ENCODE results near the gene ANKS1B.
A peak's percentile ranks its signal among the peaks of the same experiment; 100 is the strongest.
"Not testable (repeated sequence)": the region's sequence is repeated elsewhere in the genome, so short reads cannot be mapped to it uniquely, and the experiment has no call there.

The ANKS1B gene

DNA sequence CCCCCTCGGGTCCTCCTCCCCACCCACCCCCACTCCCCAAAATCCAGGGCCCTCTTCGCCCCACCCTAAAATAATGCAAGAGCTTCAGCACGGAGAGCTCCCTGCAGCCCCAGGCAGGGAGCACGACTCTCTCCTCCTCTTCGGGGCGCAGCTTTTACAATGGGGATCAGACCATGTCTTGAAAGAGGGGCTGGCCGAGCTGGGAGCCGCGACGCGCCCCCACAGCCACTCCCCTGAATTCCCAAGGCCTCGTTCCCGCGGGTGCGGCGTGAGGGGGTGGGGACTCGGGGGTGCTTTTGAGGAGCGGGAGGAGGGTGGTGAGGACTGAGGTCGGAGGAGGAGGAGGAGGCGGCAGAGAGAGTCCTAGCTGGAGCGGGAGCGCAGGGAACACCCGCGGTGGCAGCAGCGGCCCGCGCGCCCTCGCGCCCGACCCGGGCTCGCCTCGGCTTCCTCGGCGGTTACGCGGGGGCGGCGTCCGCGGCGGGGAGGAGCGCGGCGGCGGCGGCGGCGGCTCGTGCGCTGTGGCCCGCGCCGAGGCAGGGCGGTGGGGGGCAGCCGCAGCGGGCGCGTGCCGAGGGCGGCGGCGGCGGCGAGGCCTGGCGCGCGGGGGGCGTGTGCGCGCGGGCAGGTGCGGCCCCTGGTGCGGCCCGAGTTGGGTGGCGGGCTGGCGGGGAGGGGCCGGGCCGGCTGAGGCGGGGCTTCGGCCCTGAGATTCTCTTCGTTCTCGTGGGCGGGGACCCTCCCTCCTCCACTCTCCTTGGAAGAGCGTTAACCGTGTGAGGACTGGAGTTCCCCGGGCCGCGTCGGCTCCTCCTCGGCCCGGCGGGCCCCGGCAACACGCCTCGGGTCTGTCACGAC, at the start of gene ANKS1B:
ANKS1B (minus strand) TSS at position 666 of the 858 bp plus-strand sequence. CDS start 699 bp downstream, outside the sequence.
- no peak for DNase-seq

DNA sequence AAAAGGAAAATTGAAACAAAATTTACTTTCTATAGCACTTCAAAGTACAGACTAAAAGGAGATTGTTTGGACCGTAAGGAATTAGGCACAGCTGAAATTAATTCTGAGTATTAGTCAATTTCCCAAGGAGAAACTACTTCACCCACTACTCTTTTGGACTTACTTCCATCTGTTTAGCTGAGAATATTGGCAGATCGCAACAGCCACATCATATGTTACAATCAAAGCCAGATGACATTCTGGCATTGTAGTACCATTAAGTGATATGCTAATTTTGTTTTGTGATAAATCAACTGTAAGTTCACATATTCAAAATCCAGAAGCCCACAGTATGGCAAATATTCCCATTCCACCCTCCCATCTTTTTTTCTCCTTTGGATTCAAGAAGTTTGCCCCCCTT, 47.1 kb upstream of the ANKS1B start:
- no peak for DNase-seq

DNA sequence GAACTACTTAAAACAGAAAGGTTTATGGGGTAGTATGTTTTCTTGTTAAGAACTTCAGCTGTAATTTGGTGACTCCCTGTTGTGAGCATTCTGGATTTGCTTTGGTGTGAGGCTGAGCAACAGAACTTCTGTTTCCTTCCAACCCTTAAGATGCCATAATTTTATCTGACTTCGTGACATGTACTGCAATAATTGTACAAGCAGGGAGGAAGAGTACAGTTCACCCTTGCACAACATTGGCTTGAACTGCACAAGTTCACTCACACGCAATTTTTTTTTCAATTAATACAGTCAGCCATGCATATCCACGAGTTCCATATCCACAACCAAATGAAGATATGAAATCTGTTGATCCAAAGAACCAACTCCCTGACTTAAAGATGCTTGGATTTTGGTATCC, 42.9 kb upstream of the ANKS1B start:
- DNase-seq: no peak

DNA sequence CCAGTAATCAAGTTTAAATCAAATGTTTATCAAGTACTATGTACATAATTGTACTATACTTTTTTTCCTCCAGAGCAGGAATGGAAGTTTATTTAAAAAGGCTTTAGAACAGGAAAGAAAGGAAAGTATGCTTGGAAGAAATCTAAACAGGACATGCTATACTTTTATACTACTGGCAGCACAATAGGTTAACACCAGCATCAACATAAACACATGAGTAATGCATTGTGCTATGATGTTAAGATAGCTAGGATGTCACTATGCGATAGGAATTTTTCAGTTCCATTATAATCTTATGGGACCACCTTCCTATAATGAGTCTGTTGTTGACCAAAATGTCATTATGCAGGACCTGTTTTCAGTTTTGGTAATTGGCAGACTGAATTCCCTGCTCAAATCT, 41.5 kb upstream of the ANKS1B start:
- DNase-seq: no peak

DNA sequence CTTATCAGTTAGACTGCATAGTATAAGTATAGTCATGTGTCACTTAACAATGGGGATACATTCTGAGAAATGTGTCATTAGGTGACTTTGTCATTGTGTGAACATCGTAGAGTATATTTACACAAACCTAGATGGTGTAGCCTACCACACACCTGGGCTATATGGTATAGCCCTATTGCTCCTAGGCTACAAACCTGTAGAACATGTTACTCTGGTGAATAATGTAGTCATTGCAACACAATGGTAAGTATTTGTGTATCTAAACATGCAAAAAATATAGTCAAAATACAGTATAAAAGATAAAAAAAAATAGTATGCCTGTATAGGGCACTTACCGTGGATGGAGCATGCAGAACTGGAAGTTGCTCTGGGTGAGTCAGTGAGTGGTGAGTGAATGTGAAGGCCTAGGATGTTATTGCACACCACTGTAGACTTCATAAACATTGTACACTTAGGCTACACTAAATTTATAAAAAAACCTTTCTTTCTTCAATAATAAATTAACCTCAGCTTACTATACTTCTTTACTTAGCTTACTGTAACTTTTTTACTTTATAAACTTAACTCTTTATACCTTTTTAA, 40.3 kb upstream of the ANKS1B start:
- no peak for DNase-seq

DNA sequence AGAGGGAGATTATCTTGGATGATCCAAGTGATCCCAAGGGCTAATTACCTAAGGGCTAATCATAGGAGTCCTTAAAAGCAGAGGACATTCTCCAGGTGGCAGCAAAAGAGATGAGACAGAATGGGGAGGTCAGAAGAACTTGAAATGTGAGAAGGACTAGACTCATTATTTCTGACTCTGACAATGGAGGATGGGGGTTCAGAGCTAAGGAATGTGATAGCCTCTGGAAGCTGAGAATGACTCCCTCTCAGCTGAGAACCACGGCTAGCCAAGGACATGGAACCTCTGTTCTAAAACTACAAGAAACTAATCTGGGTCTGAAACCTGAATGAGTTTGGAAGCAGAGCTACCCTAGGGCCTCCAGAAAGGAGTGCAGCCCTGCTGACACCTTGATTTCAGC, 35.6 kb upstream of the ANKS1B start:
- DNase-seq: no peak

DNA sequence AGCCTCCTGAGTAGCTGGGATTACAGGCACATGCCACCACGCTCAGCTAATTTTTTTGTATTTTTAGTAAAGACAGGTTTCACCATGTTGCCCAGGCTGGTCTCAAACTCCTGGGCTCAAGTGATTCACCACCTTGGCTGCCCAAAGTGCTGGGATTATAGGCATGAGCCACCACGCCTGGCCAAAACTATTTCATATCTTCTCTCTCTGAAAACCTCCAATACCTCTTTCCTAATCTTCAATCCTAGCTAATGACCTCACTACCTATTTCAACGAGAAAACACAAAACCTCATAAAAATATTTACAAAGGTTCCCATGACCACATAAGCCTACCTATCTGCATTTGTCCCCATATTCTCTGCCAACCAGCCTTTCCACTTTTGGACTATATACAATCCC, 32.3 kb upstream of the ANKS1B start:
- no peak for DNase-seq

DNA sequence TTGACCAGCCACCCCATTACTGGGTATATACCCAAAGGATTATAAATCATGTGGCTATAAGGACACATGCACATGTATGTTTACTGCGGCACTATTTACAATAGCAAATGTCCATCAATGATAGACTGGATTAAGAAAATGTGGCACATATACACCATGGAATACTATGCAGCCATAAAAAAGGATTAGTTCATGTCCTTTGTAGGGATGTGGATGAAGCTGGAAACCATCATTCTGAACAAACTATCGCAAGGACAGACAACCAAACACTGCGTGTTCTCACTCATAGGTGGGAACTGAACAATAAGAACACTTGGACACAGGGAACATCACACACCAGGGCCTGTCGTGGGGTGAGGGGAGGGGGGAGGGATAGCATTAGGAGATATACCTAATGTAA, 31.6 kb upstream of the ANKS1B start:
- not testable (repeated sequence) for DNase-seq

DNA sequence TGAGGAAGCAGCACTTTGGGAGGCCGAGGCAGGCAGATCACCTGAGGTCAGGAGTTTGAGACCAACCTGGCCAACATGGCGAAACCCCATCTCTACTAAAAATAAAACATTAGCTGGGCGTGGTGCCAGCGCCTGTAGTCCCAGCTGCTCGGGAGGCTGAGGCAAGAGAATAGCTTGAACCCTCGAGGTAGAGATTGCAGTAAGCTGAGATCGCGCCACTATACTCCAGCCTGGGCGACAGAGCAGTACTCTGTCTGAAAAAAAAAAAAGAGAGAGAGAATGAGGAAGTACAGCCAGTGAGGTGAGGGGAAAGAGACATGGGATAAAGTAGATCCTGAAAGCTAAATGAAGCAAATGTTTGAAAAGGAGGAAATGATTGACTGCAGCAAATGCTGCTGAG, 21.1 kb upstream of the ANKS1B start:
- peak; percentile 30 for DNase-seq

DNA sequence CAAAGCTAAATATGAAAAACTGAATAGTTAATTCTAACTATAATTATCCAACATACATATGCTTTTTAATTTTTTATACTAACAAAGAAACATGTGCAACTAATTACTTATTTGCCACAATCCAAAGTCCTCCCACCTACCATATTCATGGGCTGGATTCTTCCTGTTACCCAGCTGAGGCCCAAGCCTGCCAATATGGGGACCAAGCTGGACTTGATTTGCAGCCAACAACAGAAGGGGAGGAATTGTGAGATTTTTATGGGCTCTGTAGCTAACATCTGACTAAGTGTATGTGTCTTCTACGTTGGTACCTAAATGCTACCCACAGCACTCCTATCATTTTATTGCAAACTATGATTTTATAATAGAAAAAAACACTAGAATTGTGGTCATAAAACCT, 13.1 kb upstream of the ANKS1B start:
- DNase-seq: no peak

DNA sequence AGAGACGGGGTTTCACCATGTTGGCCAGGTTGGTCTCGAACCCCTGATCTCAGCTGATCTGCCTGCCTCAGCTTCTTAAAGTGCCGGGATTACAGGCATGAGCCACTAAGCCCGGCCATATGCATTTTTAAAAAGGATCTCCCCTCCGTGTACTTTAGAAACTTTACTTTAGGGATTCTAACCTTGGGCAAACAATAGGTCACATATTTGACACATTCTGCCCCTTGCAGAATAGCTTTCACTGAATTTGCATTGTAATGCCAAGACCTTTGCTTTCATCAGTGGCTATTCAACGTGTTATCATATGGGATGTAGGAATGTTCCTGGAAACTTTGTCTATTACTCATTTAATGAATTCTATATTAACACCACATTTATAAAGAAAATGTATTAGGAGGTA, 11.4 kb upstream of the ANKS1B start:
- no peak for DNase-seq

DNA sequence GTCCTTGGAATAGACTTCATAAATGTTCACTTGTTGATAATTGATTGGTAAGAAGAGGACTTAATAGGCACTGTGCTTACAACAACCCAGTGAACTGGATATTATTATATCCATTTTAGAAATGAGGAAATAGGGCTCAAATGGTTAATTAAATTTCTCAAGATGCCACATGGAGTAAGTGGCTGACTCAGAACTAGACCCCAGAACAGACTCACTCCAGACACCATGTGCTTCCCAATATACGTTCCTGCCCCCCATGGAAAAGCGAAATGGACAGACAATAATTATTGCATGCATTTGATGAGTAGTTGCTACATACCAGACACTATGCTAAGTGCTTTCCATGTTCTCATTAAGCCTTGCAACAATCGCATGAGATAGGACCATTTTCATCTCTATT, 895 bp upstream of the ANKS1B start:
- DNase-seq: no peak

DNA sequence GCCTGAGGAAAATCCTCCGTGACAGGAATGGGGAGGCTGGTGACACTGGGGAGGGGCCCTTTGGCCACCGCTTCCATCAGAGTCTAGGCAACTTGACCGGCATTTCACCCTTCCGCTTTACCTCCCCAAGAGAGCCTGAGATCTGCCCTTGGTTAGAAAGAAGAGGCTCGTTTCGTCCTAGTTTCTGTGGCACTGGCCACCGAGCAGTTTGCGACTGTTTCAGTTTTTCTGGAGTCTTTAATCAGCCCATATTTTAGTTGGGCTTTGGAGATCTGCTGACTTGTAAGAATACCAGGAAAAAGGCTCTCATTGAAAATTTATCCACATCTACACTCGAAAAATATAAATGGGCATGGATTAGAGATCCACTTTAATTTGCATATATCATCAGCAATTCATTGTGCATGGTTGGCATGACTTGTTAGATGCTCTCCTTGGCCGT, 414 bp upstream of the ANKS1B start:
- DNase-seq: no peak

DNA sequence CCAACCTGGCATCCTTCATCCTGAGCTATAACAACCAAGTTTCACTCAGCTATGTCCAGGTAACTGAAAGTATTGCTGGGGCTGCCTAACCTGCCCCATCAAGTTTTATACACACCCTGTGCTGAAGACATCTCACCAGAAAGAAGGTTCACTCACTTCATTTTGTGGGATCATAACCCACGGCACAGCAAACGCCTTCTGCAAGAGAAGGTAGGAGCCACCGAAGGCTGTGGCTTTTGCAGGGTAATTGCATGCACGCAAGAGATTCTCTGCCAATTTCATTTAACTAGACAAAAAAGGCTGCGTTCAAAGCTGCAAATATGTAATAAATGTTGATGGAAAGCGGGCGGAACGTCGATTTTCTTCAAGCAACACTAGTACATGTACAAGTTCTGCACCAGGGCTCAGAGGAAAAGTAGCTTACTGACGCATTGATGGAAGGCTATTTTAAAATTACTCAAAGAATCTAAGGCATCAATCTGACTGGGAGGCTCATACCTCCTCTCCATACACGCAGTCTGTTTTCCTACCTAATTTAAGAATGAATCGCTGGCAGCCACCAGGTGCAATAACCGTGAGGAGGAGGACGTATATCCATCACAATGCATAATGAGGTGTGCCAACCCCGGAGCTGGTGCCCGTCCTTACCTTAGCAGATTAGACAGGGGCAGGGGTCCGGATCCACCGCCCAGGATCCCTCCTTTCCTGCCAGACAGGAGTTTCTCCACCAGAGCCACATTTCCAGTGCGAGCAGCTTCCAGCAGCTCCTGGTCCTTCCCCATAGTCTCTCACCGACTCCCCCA, 1.1 kb downstream of the ANKS1B start:
- no peak for DNase-seq

DNA sequence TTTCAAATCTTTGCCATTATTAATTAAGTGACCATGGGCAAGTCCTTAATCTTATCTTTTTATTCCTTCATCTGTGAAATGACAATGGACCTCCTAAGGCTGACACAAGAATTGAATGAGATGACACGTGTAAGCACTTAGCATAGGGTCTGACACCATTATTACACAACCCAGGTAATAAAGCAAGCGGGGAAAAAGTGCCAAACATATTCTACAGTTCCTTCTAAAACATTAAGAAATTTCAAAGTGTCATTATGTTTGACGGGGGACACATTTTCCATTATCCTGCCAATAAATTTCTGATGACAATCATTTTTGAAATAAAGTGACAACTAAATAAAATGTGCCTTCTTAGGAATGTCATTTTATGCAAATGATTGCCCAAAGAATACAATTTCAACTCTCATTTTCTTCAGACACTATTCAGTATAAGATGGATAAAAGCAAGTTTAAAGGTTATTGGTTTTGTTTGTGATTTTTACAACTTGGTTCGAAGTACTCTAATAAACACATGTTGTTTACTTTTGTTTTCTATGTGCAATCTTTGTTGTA, 3.0 kb downstream of the ANKS1B start:
- no peak for DNase-seq

DNA sequence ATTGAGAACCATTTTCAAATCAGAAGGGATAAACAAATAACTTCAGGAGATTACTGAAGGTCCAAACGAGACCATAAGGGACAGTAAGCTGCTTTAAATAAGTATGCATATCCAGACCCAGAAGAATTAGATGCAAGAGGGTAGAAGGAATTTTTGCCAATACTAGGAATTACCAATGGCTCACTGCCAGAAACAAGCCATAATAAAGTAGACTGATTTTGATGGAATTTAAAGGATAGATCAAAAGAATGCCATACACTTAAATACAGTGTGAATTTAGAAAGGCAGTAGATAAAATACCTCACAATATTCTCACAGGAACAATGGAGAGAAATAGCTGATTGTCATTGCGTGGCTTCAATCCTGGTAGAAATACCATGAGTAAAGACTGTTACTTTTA, 5.3 kb downstream of the ANKS1B start:
- no peak for DNase-seq

DNA sequence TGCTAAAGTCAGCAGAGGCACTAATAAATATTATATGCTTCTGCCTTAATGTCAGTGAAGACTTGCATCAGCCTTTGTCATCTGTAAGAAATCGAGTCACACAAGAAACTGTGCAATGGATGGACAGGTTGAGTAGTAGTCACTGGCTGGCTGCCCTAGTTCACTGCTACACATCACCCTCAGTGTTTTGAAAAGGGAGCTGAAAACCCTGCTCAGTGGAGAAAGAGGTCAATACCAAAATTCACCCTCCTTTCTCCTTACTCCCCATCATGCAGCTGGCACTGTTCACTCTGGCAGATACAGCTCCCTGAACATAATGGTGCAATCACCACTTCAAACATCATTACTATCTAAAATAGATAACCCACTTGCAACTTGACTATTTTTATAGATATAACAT, 6.6 kb downstream of the ANKS1B start:
- DNase-seq: no peak

DNA sequence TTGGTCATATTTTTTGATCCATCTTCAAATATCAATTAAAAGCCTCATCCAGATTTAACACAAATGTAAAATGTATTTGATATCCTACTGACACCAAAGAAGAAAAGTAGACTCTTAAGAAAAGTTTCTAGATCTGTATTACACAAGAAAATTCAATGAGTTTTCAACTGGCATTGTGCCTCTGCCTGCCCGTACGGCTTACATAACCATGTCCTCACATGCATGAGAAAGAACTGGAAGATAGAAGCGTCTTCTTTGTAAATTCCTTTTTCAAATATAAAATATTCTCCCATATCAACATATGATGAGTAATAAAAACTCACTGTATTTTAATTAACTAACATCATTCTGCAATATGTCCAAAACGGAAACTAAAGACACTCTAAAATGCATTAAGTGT, 7.2 kb downstream of the ANKS1B start:
- no peak for DNase-seq

DNA sequence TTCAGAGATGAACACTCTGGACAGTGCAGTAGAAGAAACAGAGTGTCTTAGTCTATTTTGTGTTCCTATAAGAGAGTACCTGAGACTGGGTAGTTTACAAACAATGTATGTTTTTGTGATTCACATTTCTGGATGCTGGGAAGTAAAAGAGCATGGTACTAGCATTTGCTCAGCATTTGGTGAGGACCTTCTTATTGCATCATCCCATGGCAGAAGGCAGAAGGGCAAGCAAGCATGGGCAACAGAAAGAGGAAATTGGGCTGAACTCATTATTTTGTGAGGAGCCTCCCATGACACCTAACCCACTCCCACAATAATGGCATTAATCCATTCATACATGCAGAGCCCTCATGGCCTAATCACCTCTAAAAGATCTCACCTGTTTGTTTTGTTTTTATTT, 8.0 kb downstream of the ANKS1B start:
- peak; percentile 33 for DNase-seq

DNA sequence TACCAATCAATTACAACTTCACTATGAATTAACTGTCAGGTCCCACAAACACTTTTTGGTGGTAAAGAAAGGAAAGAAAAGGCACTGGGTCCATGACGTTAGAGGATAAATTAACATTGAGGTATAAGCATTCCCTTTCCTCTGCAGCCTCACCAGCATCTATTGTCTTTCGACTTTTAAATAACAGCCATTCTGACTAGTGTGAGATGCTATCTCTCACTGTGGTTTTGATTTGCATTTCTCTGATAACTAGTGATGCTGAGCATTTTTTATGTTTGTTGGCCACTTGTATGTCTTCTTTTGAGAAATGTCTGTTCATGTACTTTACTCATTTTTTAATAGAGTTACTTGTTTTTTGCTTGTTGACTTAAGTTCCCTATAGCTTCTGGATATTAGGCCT, 9.4 kb downstream of the ANKS1B start:
- DNase-seq: no peak

DNA sequence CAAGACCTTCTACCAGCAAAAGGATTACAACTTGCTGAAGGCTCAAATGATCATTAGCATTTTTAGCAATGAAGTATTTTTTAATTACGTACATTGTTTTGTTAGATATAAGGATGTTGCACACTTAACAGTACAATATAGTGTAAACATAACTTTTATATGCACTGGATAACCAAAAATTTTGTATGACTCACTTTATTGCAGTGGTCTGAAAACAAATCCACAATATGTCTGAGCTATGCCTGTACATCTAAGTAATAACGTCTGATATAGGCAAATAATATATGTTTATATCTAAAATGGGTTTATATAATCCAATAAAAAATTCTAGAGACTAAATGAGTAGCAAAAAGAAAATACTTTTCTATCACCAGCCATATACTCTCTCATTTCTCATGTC, 10.6 kb downstream of the ANKS1B start:
- DNase-seq: no peak

DNA sequence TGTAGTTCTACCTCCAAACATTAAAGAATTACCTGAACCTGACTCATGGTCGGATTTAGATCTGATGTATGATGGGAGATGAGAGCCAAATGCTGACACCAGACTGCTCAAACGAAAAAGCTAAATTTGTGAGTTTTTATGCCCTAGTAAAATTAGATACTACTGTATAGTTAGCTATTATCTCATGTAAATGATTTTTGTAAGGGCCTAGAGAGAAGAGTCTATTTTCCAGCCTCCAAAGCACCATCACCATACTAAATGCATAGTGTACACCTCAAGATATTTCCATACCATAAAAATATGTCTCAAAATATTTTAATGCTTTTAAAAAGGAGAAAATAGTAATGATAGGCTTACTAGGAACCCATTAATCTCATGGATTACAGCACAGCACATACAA, 18.3 kb downstream of the ANKS1B start:
- no peak for DNase-seq

DNA sequence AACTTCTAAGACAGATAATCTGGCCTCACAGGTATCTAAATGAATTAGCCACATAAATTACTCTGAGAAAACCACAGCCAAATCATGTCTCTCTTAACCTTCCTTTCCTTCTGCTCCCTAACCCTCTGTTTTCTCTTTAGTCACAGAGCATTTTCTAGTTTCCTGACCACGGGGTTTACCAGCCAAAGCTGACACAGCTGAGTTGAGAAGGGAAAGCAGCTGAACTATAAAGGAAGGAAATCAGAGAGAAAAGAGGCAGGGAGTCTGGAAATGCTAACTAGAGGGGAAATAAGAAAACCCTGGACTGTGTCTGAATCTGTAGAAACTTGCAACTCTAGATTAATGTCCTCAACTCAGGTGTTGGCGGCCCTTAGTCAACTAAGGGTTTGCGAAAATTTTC, 24.4 kb downstream of the ANKS1B start:
- DNase-seq: no peak

Data from MV-4-11 (cell line).